Transverse colon (tissue), 4 donors: ENCODE results near the gene KRTAP26-1.

ENCODE experiments used
- CTCF ChIP-seq, 5 experiments: fragments of 200-600 bp in 3 of 5; fragments of 450-650 bp in 2 of 5; sonication (generic) in 3 of 5; IDR thresholded peaks; 1 replicate in 2 of 5; 2 replicates in 3 of 5; pipeline ENCODE4 v1.5.1; 2016 to 2017; ENCODE audit warnings: antibody characterized with exemption in 5 of 5, inconsistent platforms in 3 of 5, mild to moderate bottlenecking in 2 of 5, moderate library complexity in 1 of 5
- POLR2A ChIP-seq: fragments of 450-650 bp; IDR thresholded peaks from one replicate; pipeline ENCODE4 v1.6.1; 2016; ENCODE audit warnings: antibody characterized with exemption, mild to moderate bottlenecking, moderate library complexity
- POLR2AphosphoS5 ChIP-seq, 3 donors: sonication (generic); formaldehyde crosslinking; IDR thresholded peaks; one replicate each; pipeline ENCODE4 v1.6.1; 2016; ENCODE audit warnings: antibody characterized with exemption in 3 of 3

- TF ChIP-seq CTCF (IDR thresholded peaks at IDR 0.05) = no peak
- no peak for TF ChIP-seq POLR2AphosphoS5 (IDR thresholded peaks at IDR 0.05)
- TF ChIP-seq POLR2A = no peak
Measured at GRCh38 chr21:30305136-30305535, 15.0 kb downstream of the KRTAP26-1 start.
